ENCODE measurements around the gene TBC1D1. TPM values are rescaled to one million over a fixed set of nuclear protein-coding genes. Genes with fewer than 3 reads are reported as not detected.

The TBC1D1 gene, protein sequence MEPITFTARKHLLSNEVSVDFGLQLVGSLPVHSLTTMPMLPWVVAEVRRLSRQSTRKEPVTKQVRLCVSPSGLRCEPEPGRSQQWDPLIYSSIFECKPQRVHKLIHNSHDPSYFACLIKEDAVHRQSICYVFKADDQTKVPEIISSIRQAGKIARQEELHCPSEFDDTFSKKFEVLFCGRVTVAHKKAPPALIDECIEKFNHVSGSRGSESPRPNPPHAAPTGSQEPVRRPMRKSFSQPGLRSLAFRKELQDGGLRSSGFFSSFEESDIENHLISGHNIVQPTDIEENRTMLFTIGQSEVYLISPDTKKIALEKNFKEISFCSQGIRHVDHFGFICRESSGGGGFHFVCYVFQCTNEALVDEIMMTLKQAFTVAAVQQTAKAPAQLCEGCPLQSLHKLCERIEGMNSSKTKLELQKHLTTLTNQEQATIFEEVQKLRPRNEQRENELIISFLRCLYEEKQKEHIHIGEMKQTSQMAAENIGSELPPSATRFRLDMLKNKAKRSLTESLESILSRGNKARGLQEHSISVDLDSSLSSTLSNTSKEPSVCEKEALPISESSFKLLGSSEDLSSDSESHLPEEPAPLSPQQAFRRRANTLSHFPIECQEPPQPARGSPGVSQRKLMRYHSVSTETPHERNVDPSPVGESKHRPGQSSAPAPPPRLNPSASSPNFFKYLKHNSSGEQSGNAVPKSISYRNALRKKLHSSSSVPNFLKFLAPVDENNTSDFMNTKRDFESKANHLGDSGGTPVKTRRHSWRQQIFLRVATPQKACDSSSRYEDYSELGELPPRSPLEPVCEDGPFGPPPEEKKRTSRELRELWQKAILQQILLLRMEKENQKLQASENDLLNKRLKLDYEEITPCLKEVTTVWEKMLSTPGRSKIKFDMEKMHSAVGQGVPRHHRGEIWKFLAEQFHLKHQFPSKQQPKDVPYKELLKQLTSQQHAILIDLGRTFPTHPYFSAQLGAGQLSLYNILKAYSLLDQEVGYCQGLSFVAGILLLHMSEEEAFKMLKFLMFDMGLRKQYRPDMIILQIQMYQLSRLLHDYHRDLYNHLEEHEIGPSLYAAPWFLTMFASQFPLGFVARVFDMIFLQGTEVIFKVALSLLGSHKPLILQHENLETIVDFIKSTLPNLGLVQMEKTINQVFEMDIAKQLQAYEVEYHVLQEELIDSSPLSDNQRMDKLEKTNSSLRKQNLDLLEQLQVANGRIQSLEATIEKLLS (N-terminal part only)
- total RNA-seq, result 72.6 TPM

DNA sequence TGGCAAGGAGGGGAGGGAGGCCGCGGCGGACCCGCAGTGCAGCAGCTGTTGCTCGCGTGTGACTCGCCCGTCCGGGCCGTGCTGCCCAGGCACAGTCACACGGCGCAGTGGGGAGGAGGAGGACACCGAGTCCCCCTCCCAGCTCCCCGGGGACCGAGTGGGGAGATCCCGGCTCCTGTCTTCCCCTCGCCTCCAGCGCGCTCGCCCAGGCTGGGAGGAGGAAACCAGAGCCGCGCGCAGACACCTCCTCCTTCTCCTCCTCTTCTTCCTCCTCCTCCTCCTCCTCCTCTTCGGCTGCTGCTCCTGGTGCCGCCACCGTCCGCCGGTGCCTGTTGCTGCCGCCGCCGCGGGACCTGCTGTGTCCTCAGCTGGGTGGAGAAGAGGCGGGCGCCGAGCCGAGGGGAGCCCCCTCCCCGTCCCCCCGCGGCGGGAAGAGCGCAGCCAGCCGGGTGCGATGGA lies at the start of gene TBC1D1:
TBC1D1 (plus strand) TSS at position 284 of the 459 bp plus-strand sequence. CDS start 11,012 bp downstream, outside the sequence.
- Histone ChIP-seq H3K27me3 (ENCODE audit: insufficient read depth, low read length) (no peaks in the 10 kb centered on the region), H3K4me3 (ENCODE audit: low read length) (peak within 1 kb of the TSS; percentile 67), H3K9me3 (ENCODE audit: low read depth, low read length) (no peaks in the 10 kb centered on the region), H3K4me1 (ENCODE audit: insufficient read depth, low read length) (peaks cover 42% of the 10 kb centered on the region)

DNA sequence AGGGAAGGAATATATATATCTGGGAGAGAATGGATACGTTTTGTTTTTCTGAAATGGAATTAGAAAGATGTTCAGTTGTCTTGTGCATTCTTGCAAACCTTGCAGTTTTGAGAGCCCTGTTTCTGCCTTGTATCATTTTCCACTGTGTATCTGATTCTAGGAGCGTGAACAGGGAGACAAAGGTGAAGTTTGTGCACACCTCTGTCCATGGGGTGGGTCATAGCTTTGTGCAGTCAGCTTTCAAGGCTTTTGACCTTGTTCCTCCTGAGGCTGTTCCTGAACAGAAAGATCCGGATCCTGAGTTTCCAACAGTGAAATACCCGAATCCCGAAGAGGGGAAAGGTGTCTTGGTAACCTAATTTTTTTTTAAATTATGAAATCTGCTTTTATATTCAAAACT lies 46.7 kb upstream of the TBC1D1 start:
- H3K4me1 ChIP-seq (ENCODE audit: insufficient read depth, low read length), result no peaks in the 10 kb centered on the region
- H3K9me3 ChIP-seq (ENCODE audit: low read depth, low read length), result no peaks in the 10 kb centered on the region
- H3K4me3 ChIP-seq (ENCODE audit: low read length), result no peak overlapping the region
- H3K27me3 ChIP-seq (ENCODE audit: insufficient read depth, low read length), result no peaks in the 10 kb centered on the region

DNA sequence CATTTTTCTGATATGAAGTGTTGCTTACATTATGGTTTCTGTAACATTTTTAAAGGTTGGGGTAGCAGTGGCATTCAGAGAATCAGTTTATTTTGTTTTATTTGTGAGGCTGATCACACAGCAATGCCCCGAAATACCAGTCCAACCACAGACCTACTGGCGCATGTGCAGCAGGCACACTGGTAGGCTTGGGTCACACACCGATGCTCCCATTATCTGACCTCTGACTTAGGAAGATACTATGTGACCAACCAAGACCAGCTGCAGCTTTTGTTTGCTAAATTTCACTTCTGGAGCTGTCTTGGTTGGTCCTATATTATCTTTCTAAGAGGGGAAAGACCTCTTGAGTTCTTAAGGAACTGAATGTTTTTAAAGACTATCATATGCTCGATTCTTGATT lies 45.7 kb upstream of the TBC1D1 start:
- Histone ChIP-seq H3K4me1 (ENCODE audit: insufficient read depth, low read length) (no peaks in the 10 kb centered on the region), H3K27me3 (ENCODE audit: insufficient read depth, low read length) (no peaks in the 10 kb centered on the region)

DNA sequence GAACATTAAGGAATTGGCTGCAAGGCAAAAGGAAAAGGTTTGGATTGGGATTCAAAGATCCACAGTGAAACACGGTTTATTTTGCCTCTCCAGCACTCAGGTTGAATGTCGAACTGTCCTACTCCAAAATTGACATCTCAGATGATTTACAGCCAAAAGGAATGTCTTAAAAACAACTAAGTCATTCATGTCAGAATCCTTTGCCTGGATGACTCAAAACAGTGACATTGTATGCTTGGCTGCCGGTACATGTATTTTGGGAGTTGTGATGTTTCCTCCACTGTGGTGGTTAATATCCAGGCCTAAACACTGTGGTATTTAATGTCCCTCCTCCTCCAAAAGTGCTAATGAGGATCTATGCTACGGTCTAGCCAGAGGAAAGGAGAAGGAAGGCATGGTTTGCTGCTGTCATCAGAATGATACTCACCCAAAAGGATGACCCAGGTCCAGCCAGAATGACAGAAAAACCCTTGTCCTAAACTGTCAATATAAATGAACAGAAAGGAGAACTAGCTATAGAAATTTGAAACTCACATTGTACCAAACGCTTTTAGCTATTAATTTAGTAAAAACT lies 43.5 kb upstream of the TBC1D1 start:
- H3K27me3 ChIP-seq (ENCODE audit: insufficient read depth, low read length), result no peaks in the 10 kb centered on the region
- no peaks in the 10 kb centered on the region for H3K9me3 ChIP-seq (ENCODE audit: low read depth, low read length)
- H3K4me3 ChIP-seq (ENCODE audit: low read length), result no peak overlapping the region
- H3K4me1 ChIP-seq (ENCODE audit: insufficient read depth, low read length), result peaks cover 14% of the 10 kb centered on the region

More for the DNA sequence above, 45.7 kb upstream of the TBC1D1 start:
- no peak overlapping the region for H3K4me3 ChIP-seq (ENCODE audit: low read length)
- no peaks in the 10 kb centered on the region for H3K9me3 ChIP-seq (ENCODE audit: low read depth, low read length)

DNA sequence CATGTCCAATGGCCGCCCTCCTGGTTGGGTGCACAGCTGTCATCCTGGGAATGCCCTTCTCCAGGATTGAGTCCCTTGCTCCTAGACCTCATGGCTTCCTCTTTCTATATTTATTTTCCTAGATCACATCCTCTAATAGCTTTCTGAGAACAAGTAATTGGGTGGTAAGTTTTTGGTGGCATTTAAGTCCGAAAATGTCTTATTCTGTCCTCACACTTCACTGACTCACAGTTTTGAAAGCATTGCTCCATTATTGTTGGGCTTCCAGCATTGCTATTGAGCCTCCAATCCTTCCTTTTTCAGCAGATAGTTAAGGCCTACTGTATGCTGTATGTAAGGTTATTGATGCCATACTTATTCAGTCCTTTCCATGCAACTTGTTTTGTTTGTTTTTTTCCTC lies 38.5 kb upstream of the TBC1D1 start:
- Histone ChIP-seq H3K4me1 (ENCODE audit: insufficient read depth, low read length) (peaks cover 30% of the 10 kb centered on the region), H3K27me3 (ENCODE audit: insufficient read depth, low read length) (no peaks in the 10 kb centered on the region), H3K9me3 (ENCODE audit: low read depth, low read length) (no peaks in the 10 kb centered on the region)

DNA sequence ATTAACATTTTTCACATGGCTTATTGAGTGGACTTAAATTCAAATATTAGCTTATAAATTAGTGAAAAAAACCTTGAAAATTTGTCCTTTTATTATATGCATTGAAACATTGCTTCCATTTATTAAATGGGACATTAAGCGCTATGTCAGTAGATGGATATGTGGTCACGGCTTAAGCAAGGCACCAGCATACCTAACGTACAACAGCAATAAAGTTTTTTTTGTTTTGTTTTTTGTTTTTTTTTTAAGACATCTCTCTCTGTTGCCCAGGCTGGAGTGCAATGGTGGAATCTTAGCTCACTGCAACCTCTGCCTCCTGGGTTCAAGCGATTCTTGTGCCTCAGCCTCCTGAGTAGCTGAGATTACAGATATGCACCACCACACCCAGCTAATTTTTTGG lies 32.8 kb upstream of the TBC1D1 start:
- Histone ChIP-seq H3K4me1 (ENCODE audit: insufficient read depth, low read length) (peaks cover 15% of the 10 kb centered on the region), H3K9me3 (ENCODE audit: low read depth, low read length) (no peaks in the 10 kb centered on the region), H3K27me3 (ENCODE audit: insufficient read depth, low read length) (no peaks in the 10 kb centered on the region), H3K4me3 (ENCODE audit: low read length) (no peak overlapping the region)

More for the DNA sequence above, 38.5 kb upstream of the TBC1D1 start:
- H3K4me3 ChIP-seq (ENCODE audit: low read length), result no peak overlapping the region

DNA sequence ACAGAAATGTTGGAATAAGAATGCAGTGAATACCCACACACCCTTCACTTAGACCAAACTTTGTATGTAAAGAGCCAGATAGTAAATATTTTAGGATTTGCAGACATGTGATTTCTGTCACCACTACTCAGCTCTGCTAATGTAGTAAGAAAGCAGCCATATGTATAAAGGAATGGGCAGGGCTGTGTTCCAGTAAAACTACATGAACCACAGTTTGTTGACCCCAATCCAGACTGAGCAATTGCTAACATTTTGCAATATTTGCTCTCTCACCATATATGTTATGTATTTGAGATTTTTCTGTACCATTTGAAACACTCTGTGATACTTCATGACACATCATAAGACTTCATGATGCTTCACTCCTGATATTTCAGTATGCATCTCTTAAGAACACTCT lies 32.0 kb upstream of the TBC1D1 start:
- Histone ChIP-seq H3K4me1 (ENCODE audit: insufficient read depth, low read length) (peaks cover 19% of the 10 kb centered on the region), H3K9me3 (ENCODE audit: low read depth, low read length) (no peaks in the 10 kb centered on the region), H3K4me3 (ENCODE audit: low read length) (no peak overlapping the region), H3K27me3 (ENCODE audit: insufficient read depth, low read length) (no peaks in the 10 kb centered on the region)

DNA sequence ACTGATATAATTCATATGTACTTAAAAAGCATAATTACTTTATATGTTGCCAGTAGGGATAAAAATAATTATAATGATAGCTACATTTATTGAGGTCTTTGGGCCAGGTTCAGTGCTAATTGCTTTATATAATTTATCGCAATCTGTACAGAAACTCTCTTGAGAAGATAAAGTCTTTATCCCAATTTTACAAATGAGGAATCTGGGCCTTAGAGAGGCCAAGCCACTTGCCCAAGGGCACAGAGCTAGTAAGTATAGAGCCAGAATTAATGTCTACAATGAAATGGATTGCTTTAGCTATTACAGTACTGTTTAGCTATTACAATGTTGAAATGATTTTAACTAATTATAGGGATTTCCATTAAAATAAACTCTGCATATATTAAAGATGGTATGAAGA lies 30.6 kb upstream of the TBC1D1 start:
- H3K4me1 ChIP-seq (ENCODE audit: insufficient read depth, low read length), result peaks cover 29% of the 10 kb centered on the region
- H3K9me3 ChIP-seq (ENCODE audit: low read depth, low read length), result no peaks in the 10 kb centered on the region
- H3K4me3 ChIP-seq (ENCODE audit: low read length), result no peak overlapping the region
- H3K27me3 ChIP-seq (ENCODE audit: insufficient read depth, low read length), result no peaks in the 10 kb centered on the region

DNA sequence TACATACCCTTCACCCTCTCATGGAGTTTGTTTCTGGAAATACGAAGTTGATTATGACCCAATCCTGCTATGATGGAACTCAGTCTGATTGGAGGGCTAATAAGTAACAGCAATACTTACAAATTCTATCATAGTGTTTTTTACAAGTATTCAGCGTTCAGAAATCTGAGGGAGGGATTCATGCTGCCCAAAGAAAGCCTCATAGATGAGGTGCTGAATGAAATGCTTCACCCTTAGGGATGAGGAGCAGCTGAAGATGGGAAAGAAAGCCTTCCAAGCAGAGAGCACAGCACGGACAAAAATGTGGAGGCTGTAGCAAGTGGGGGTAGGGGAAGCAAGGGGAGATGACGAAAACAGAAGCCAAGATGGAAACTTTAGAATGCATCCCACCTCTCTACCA lies 27.9 kb upstream of the TBC1D1 start:
- Histone ChIP-seq H3K4me3 (ENCODE audit: low read length) (no peak overlapping the region), H3K4me1 (ENCODE audit: insufficient read depth, low read length) (peaks cover 45% of the 10 kb centered on the region), H3K27me3 (ENCODE audit: insufficient read depth, low read length) (no peaks in the 10 kb centered on the region), H3K9me3 (ENCODE audit: low read depth, low read length) (no peaks in the 10 kb centered on the region)

DNA sequence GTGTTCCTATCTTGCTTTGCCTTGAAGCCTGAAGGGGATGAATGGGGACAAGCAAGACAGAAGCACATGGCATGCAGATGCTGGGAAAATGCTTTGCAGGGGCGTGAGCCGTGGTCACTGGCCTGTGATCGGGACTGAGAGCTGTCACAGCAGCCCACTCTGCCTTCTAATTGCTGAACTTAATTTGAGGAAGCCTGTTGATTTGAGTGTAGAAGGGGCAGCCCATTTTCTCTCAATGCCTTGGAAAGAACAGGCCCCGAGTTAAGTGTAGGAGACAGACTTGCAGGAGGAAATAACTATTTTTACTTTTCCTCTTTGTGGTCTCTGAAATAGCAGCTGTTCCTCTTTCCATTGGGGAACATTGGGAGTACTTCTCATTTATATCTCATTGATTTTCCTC lies 26.1 kb upstream of the TBC1D1 start:
- H3K9me3 ChIP-seq (ENCODE audit: low read depth, low read length), result no peaks in the 10 kb centered on the region
- H3K4me3 ChIP-seq (ENCODE audit: low read length), result no peak overlapping the region
- H3K27me3 ChIP-seq (ENCODE audit: insufficient read depth, low read length), result no peaks in the 10 kb centered on the region
- peaks cover 45% of the 10 kb centered on the region for H3K4me1 ChIP-seq (ENCODE audit: insufficient read depth, low read length)

DNA sequence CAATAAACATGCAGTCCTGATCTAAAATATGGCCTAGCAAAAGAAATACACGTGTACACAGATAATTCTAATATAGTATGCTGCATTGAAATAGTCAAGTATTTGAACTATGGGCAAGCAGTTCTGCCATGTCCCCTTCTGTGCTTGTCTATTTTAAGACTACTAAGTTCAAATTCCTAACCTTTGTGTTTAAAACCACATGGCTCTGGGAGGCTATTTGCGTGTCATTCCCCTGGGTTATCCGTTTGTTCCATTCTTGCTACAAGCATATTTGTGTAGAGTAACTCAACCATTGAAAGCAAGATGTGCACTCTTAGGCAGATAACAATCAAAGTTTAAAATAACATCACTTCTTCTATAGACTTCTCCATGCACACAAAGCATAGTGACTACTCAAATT lies 25.4 kb upstream of the TBC1D1 start:
- Histone ChIP-seq H3K4me1 (ENCODE audit: insufficient read depth, low read length) (peaks cover 45% of the 10 kb centered on the region), H3K27me3 (ENCODE audit: insufficient read depth, low read length) (no peaks in the 10 kb centered on the region), H3K9me3 (ENCODE audit: low read depth, low read length) (no peaks in the 10 kb centered on the region), H3K4me3 (ENCODE audit: low read length) (peak overlapping the region; percentile 7)

DNA sequence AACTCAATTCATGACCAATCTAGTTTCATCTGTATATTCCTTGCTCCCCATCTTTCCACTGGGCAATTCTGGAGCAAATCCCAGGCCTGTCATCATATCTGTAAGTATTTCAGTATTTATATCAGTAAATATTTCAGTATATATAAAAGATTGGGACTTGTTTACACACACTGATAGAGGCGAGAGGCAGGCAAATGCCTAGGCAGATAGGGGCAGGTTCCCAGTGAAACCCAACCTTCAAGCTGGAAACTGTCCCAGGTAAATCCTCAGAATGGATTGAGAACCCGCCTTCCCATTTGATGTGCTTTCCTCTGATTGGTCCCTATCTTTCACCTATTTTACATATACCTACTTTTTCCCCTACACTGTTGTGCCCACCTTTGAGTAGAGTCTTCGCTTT lies 23.8 kb upstream of the TBC1D1 start:
- no peak overlapping the region for H3K4me3 ChIP-seq (ENCODE audit: low read length)
- H3K4me1 ChIP-seq (ENCODE audit: insufficient read depth, low read length), result peaks cover 45% of the 10 kb centered on the region
- H3K9me3 ChIP-seq (ENCODE audit: low read depth, low read length), result no peaks in the 10 kb centered on the region
- no peaks in the 10 kb centered on the region for H3K27me3 ChIP-seq (ENCODE audit: insufficient read depth, low read length)

DNA sequence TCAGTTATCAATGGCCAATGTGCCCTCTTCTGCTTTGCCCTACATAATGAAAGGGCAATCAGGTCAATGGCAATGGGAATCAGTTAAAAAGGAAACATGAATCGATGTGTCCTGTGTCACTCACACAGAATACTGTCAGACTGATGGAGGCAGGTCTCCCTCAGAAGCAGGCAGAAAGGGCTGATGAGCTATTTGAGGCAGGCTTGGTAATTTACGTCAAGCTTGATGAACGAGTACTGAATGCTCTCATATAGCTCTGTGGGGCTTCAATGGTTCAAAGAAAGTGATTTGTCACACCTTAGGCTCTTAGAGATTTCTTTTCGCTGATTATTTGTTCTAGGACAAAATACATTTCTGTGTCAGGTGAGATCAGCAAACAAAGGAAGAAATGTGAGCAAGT lies 22.6 kb upstream of the TBC1D1 start:
- H3K4me1 ChIP-seq (ENCODE audit: insufficient read depth, low read length), result peaks cover 44% of the 10 kb centered on the region

DNA sequence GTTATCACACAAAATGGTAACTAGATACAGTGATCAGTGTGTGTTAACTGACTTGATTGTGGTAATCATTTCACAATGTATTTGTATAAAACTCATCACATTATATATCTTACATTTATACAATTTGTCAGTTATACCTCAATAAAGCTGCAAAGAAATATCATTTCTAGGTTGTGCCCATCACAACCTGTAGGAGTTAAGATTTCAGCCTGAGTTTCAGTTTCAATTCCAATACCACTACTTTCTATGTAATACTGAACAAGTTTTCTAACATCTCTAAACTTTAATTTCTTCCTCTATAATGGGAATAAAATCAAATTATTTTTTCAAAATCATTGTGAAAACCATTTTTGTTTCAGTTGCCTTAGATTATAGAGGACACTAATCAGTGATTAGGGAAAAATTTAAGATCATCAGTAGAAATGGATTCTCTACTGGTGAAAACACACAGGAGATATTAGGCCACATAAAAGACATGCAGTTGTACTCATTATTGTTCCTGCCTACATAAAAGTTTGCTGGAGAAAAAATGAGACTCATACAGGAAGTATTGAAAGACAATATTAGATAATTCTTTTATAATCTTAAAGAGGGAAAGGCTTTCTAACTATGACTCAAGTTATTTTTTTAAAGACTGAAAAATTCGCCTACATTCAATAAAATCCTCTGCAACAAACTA lies 18.4 kb upstream of the TBC1D1 start:
- peaks cover 16% of the 10 kb centered on the region for H3K4me1 ChIP-seq (ENCODE audit: insufficient read depth, low read length)
- H3K9me3 ChIP-seq (ENCODE audit: low read depth, low read length), result no peaks in the 10 kb centered on the region
- H3K27me3 ChIP-seq (ENCODE audit: insufficient read depth, low read length), result no peaks in the 10 kb centered on the region
- H3K4me3 ChIP-seq (ENCODE audit: low read length), result no peak overlapping the region

More for the DNA sequence above, 22.6 kb upstream of the TBC1D1 start:
- Histone ChIP-seq H3K4me3 (ENCODE audit: low read length) (no peak overlapping the region), H3K9me3 (ENCODE audit: low read depth, low read length) (no peaks in the 10 kb centered on the region), H3K27me3 (ENCODE audit: insufficient read depth, low read length) (no peaks in the 10 kb centered on the region)
